ENCODE measurements around the gene GRM7.

DNA sequence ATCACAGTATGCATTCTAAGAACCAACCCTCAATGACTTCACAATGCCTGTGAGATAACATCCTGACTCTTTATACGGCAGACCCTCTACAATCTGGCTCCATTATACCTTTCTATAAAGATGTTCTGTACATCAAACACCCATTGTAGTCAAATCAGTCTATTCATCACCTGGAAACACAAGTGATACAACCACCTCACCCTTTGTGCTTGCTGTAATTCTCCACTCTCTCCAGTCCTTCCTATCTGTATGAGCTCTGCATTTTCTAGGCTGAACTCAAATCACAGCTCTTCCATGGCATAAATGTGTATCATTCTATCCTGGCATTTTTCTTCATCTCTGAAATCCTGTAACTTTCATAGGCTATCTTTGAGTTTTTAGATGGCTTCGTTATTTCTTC is 539.4 kb downstream of the GRM7 start:
- no peak for TF ChIP-seq POLR2A (IDR thresholded peaks at IDR 0.05)
- TF ChIP-seq, protein P1, sequence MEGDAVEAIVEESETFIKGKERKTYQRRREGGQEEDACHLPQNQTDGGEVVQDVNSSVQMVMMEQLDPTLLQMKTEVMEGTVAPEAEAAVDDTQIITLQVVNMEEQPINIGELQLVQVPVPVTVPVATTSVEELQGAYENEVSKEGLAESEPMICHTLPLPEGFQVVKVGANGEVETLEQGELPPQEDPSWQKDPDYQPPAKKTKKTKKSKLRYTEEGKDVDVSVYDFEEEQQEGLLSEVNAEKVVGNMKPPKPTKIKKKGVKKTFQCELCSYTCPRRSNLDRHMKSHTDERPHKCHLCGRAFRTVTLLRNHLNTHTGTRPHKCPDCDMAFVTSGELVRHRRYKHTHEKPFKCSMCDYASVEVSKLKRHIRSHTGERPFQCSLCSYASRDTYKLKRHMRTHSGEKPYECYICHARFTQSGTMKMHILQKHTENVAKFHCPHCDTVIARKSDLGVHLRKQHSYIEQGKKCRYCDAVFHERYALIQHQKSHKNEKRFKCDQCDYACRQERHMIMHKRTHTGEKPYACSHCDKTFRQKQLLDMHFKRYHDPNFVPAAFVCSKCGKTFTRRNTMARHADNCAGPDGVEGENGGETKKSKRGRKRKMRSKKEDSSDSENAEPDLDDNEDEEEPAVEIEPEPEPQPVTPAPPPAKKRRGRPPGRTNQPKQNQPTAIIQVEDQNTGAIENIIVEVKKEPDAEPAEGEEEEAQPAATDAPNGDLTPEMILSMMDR (IDR thresholded peaks at IDR 0.05), result no peak
